Activated CD8-positive, alpha-beta memory T cell treated with anti-CD3 and anti-CD28 coated beads, Interleukin-2, amount 50 U/mL, for 24 hours (primary cell): ENCODE measurements around the gene ZMYM3.

Source experiments
- DNase-seq: peaks from one replicate; pipeline ENCODE4 v3.0.0-alpha.2; 2020; ENCODE audit errors: extremely low read depth

The ZMYM3 gene

DNA sequence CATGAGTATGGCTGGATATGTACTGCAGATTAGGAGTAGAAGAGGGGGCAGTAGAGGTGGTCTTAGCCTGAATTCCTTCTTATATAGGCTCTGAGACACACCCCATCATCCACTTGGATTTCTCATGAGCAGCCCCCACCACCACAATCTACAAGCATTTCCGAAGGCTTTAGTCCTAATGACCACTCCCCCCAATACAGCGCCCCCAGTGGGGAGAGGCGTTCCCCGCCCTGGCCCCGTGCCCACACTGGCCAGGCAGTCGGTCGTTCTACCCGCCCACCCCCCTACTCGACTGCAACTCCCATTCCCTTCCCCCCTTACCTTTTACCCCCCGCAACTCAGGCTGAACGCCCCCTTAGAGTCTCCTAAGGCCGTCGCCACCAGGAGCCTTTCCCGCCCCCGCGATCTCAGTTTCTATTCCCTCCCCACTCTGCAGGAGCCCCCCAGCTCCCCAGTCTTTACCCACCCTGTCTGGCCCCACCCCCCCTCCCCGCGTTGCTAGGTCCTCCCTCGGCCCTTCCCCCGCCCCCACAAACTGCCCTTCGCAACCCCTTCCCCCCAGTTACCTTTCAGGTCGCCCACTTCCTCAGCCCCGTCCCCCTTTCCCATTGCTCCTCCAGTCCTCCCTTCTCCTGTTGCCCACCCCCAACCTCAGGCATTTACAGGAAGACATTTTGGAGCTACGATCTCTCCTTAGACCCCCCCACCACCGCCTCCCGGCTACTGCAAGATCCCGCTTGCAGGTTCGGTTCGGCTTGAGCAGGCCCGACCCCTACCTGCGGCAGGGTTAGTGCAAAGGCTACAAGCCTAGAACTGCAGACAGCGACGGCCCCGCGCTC, 468 bp downstream of the ZMYM3 start:
- no peak for DNase-seq

DNA sequence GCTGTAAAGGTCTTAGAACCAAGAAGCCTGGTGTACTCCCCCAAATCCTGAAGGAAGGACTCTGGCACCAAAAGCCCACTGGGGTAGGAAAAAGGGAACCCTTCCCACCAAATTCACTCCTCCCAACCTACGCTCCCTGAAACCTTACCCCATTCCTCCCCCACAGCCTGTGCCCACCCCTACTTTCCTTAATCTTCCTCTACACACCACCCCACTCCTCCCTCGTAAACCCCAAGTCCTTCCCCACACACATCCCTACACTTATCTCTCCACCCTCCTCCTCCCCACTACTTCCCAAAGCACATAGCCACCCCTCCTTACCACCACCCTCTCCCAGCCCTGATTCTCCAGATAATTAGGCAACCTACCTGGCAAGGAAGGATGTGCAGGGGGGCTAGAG, 1.7 kb downstream of the ZMYM3 start:
- no peak for DNase-seq

DNA sequence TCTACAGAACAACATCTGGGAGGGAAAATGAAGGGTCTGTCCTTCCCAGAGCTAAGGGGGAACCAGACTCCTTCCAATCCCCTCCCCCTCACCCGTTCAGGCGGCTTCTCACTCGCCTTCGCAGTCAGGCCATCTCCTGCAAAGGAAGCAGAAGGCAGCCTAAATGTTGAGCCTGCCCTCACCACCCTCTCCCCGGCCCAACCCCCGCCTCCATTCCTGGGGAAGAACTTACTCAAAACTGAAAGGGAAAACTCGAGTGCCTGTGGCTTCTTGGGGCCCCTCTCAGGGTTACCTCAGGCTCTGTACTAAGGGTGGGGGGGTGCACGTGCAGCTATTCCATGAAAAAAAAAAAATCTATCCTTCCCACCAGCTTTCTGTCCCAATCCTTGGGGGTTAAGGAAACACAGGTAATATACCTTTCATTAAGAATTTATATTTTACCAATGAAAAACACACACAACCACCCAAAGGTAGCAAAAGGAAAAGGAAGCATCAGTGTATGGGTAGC, 2.4 kb downstream of the ZMYM3 start:
- no peak for DNase-seq

DNA sequence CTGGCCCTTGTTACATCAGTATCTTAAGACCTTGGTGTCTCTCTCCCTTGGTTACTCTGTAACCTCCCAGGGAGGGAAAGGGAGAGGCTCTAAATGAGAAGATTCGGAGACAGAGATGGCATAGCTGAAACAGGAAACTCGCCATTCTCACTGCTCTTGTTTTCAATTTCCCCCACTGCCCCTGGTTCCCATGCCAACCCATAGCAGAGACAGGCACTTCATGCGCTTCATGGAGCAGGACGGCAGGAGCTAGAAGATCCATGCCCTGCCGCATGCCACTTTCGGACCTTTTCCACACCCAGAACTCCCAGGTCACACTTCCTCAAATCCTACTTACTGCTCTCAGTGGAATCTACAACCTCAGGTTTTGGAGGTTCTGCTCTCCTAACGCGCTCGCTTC, 3.1 kb downstream of the ZMYM3 start:
- DNase-seq, result no peak

DNA sequence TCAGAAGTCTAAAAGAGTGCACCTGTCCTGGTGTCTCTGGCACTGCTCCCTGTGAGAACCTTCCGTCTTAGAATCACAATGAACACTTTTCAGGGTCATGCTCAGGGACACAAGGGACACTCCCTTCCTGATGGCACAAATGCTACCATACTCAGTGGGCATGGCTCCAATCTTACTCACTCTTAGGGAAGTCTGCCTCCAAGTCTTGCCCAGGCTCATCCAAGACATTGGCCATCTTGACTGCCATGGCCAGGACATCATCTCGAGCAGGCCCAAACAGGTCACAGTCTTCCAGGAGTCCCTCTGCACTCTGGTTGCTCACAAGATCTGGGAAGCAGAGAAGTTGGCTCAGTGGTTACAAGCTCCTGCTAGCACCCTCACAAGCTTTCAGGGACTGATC, 8.8 kb downstream of the ZMYM3 start:
- DNase-seq, result no peak

DNA sequence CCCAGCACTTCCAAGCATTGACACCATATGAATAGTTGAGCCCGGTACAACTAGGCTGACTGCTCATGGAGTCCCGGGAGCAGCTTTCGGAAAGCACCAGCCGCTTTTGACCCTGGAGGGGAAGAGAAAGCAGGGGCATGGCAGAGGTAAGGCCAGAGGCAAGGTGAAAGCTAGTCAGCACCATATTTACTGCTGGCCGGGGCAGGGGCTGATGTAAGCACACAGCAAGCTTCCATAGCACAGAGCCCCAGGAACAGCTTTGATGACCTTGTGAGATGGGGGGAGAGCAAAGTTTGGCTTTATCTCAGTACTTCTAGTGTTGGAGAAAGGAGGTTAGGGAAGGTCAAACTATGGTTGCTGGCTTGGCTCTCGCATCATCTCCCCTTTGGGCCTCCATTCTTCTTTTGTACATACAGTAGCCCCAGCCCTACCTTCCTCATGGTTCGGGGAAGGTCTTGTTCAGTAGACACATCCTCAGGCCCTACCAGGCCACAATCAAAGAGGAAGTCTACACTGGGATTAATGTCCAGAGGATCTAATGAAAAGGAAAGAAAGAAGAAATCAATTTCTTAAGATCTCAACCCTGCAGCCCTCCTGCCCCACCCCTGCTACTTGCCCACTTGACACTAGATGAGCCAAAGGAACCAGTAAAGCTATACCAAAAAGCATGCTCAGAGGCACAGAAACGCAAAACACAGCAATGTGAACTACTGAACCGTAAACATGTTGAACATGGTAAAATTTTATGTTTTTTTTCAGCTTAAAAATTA, 9.4 kb downstream of the ZMYM3 start:
- no peak for DNase-seq

DNA sequence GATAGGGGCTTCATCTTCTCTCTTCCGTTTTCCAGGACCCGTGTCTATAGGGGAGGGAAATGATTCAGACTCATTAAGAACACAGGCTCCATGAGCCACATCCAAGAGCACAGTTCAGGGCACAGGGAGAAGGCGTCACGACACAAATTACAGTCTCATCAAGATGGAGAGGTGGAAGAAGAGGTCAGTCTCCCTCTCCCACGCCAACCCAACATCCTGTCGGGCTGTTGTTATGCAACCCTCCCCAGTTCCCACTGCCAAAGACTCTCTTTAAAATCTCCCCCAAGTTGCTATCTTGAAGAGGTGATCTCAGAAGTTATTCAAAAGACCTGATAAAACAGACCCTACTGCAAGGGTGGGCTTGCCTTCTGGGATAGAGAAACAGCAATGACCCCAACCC, 12.6 kb downstream of the ZMYM3 start:
- no peak for DNase-seq

DNA sequence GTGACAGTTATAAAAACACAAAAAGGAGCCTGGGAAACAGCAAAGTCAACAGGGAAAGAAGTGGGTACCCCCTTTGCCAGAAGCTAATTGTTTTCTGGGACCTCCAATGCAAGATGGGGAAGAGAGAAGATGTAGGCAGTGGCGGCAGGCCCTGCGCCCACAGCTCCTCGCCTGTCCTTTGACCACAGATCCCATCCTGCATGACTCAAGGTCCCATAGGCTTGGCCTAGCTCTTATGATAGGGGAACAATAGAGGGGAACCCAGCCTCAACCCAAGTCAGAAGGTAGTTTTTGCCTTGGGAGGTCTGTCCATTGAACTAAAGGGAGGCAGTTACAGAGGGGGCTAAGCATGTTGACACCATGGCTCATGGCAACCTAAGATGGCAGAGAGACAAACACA, 14.2 kb downstream of the ZMYM3 start:
- no peak for DNase-seq

DNA sequence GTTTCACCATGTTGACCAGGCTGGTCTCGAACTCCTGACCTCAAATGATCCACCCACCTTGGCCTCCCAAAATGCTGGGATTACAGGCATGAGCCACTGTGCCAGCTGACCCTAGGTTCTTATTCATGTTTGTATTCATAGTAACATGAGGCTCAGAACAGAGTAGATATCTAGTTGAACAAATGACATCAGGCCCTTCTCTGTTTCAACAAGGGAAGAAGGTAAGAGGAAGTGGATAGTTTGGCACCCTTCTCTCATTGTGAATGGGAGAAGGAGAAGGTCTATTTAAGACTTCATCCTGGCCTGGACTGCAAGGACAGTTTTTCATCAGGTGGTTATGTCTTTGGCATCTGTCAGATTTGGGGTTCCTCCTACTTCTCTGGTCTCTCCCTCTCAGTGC, 17.1 kb downstream of the ZMYM3 start:
- no peak for DNase-seq

DNA sequence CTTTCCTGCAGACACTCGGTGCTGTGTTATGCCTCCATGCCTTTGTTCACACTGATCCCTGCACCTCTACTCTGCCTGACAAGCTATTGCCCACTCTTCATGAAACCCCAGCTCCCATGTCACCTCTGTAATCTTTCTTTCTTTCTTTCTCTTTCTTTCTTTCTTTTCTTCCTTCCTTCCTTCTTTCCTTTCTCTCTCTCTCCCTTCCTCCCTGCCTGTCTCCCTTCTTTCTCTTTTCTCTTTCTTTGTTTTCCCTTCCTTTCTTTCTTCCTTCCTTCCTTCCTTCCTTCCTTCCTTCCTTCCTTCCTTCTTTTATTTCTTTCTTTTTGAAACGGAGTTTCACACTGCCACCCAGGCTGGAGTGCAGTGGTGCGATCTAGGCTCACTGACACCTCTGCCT, 18.5 kb downstream of the ZMYM3 start:
- no peak for DNase-seq

DNA sequence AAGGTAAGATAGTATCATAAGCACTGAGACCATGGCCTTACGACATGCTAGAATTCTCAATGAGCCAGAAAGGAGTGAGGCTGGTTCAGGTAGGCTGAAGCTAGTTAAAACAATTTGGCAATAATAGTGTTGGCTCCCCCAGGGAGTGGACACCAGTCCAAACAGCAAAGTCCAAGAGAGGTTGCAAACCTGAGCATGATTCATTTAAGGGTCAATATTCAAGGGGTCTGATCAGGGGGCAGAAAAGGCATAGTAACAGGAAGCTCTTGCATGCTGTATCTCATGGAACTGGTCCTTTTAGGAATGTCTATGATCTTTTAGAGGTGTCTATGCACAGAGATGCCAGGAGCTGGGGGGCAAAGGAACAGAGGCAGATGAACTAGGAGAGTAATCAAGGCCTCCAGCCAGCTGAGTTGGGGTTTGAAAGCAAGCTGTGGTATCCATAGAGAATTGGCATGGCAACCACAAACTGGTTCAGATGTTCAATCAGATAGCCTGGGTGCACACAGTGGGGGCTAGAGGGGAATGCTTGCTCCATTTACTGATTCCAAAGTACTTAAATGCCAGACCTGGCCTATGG, 25.8 kb downstream of the ZMYM3 start:
- DNase-seq, result no peak

DNA sequence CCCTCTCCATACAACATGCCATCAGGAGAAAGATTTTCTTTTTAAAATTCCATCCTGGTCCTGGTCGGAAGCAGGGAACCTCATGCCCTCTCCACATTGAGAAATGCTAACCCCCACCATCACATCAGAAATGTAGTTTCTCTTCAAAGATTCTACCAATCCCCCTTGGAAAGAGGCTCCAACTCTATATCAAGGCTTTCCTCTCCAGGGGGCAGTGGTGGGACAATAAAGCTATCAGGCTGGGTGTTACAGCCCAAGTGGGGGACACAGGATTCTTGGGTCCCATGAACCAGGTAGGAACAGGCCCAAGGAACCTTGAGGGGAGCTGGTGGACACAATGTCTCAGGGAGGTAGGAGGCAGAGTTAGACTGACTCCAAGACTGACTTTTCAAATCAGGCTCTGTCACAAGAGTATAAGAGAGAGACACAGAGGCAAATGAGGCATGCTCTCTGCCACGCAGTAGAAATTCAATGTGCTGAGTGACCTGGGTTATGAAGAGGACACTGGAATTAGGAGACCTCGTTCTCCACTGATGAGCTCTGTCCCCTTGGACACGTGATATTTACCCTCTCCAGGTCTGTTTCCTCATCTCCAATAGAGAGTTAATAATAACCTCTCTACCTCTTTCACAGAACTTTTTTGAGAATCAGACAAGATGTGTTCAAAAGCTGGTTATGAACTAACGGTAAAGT, 26.4 kb downstream of the ZMYM3 start:
- DNase-seq, result no peak

DNA sequence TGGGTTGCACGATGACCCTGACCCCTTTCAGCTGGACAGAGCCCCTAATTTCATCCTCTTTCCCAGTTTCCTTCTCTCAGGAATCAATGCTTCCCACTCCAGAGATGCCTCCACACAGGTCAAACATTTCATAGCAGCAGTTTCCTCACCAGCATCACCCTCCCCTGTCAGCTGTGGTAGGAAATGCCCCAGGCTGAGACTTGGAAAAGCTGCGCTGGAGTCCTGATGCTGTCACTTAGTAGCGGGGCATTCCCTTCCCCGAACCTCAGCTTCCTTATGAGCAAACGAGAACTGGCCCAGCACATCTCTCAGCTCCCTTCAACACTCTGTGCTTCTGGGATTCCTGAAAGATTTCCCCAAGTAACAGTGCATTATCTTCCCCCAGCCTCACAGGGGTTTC, 28.3 kb downstream of the ZMYM3 start:
- DNase-seq, result no peak

DNA sequence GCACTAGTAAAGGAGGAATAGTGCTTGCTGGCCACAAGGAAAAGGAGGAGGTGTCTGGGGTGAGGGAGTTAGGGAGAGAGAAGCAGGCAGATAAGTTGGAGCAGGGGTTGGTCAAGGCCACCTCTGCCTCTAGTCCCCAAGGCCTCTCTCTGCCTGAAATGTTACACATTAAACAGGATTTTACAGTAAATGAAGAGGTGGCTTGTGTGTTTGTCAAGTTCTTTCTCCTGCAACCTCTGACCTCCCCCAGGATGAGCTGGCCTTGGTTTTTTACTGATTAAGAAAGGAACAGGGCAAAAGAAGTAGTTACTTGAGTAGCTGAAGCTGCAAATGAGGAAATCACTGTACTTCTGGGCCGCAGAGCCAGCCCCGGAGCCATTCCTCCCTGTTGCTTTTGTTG, 28.9 kb downstream of the ZMYM3 start:
- DNase-seq, result no peak

DNA sequence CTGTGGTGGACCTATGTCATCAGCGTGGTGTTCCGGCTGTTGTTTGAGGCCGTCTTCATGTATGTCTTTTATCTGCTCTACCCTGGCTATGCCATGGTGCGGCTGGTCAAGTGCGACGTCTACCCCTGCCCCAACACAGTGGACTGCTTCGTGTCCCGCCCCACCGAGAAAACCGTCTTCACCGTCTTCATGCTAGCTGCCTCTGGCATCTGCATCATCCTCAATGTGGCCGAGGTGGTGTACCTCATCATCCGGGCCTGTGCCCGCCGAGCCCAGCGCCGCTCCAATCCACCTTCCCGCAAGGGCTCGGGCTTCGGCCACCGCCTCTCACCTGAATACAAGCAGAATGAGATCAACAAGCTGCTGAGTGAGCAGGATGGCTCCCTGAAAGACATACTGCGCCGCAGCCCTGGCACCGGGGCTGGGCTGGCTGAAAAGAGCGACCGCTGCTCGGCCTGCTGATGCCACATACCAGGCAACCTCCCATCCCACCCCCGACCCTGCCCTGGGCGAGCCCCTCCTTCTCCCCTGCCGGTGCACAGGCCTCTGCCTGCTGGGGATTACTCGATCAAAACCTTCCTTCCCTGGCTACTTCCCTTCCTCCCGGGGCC, 29.7 kb downstream of the ZMYM3 start:
- no peak for DNase-seq

DNA sequence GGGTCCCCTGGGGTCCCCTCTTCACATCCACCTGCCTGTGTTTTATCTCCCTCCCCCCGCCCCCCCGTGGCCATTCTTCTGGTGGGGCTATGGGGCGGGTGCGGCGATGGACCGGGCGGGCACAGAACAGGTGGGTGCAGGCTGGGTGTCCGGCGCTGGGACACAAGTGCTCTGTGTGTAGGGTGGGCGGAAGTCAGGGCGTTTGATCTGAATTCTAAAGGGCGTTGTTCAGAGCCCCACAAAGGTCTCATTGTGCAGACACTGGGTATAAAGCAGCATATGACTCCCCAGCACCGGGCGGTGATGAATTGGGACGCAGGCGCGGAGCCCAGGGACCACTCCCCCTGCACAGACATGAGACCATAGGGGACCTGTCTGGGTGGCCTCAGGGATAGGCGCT, 31.0 kb downstream of the ZMYM3 start, which contains the start of gene GJB1:
Gene GJB1, plus strand, starts transcription at position 296 of the 400 bp plus-strand sequence. CDS start 484 bp downstream, outside the sequence.
- DNase-seq, result no peak

DNA sequence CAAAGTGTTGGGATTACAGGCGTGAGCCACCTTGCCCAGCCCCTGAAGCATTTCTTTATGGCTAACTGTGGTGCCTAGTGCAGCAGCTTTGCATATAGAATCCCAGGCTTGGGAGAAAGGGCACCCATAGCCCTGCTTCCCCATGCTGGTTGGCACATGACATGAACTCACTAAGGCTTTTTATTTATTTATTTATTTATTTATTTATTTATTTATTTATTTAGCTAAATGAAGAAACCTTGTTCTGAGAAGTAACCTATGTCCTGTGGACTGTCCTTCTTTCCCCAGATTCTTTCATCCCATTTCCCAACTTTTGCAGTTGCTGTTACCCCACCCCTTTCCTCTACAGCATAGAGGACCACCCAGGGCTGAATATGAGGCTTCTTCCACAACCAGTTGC, 32.8 kb downstream of the ZMYM3 start:
- no peak for DNase-seq

DNA sequence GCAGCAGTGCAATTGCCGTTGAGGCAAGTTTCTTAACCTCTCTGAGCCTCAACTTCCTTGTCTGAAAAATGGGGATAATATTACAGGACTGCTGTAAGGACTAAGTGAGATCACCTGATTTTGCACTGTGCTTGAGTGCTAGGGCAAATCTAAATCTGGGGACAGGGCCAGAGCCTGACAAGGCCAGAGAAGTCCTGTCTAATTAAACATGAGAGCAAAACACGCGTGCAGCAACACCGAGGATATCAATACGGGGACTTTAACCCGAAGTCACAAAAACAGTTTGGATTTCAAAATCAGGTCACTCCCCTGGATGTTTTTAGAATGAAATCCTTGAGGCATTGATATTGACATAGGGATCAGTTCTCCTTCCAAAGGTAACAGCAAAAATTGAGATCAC, 36.6 kb downstream of the ZMYM3 start:
- DNase-seq, result no peak

DNA sequence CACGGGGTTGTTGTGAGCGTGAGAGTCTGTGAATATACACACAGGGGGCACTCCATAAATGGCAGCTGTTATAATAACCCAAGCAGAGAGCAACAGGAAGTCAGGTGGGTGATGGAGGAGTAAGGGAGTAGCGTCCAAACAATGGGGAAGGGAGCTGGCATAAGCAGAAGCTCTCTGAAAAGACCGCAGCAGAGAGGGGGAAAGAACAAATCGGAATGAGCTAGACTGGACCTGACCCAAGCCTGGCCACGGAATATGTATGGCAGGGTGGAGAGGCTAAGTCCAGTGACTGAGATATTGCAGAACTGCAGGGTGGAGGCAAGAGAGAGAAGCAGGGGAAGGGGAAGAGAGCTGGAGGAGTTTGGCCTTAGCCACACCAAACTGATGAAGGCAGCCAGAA, 37.5 kb downstream of the ZMYM3 start:
- no peak for DNase-seq

DNA sequence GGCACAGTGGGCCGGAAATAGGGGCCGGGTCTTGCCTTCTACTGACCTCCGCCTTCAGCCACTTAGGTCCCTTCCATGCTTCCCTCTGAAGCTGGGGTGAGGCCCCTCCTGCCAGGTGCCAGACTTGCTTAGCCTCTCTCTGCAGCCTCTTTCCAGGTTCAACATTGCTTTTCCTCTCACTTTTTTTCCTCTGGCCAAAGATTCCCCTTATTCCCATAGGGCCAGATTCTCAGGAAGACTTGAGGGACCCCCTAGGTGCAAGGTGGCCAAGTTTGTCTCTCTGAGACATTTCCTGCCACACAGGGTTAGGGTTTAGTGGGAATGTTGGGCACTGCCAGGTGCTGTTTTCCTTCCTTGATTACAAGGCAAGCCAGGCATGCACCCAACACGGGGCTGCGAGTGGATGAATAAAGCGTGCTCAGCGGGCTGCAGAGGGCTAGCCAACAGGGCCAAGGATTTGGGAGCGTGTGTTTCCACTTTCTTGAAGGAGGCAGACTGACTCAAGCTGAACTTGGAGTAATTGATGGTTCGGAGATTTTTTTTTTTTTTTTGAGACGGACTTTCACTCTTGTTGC, 38.5 kb downstream of the ZMYM3 start:
- DNase-seq, result no peak
